Measurements from ENCODE around the gene DNAI1.

GRCh38 chr9:34524349-34524748 is 65.7 kb downstream of the DNAI1 start:
- TF ChIP-seq CTCF (IDR thresholded peaks at IDR 0.05 in 8 of 11, conservative IDR thresholded peaks at IDR 0.05 in 3 of 11) (no peak), POLR2A (IDR thresholded peaks at IDR 0.05) (no peak), POLR2AphosphoS5 (IDR thresholded peaks at IDR 0.05) (no peak)
